GM18508 (cell line): ENCODE measurements around the gene ZBTB5.
"Not testable (repeated sequence)": the region's sequence is repeated elsewhere in the genome, so short reads cannot be mapped to it uniquely, and the experiment has no call there.

Experiments used
- ATAC-seq: cut with Tn5 transposase; IDR thresholded peaks from one replicate; pipeline ENCODE4 v1.9.1; 2021; ENCODE audit warnings: moderate number of reproducible peaks; ENCODE audit not compliant: insufficient read depth, unreplicated experiment

The ZBTB5 gene

GRCh38 chr9:37465249-37466036, at the start of gene ZBTB5:
ZBTB5 (minus strand) TSS chr9:37465450; CDS start chr9:37442551, 22,899 bp downstream.
- peak; percentile 85 for ATAC-seq

GRCh38 chr9:37514999-37515398, 49.7 kb upstream of the ZBTB5 start:
- ATAC-seq: no peak

DNA sequence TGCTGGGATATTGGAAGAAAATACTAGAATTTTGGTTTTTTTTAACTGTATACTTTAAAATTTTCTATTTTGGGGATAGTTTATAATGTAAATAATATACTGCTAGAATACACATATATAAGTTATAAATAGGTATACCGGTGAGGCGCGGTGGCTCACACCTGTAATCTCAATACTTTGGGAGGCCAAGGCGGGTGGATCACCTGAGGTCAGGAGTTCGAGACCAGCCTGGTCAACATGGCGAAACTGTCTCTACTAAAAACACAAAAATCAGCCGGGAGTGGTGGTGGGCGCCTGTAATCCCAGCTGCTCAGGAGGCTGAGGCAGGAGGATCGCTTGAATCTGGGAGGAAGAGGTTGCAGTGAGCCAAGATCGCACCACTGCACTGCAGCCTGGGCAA, 49.2 kb upstream of the ZBTB5 start:
- ATAC-seq: not testable (repeated sequence)

GRCh38 chr9:37512437-37512836, 47.2 kb upstream of the ZBTB5 start:
- no peak for ATAC-seq

DNA sequence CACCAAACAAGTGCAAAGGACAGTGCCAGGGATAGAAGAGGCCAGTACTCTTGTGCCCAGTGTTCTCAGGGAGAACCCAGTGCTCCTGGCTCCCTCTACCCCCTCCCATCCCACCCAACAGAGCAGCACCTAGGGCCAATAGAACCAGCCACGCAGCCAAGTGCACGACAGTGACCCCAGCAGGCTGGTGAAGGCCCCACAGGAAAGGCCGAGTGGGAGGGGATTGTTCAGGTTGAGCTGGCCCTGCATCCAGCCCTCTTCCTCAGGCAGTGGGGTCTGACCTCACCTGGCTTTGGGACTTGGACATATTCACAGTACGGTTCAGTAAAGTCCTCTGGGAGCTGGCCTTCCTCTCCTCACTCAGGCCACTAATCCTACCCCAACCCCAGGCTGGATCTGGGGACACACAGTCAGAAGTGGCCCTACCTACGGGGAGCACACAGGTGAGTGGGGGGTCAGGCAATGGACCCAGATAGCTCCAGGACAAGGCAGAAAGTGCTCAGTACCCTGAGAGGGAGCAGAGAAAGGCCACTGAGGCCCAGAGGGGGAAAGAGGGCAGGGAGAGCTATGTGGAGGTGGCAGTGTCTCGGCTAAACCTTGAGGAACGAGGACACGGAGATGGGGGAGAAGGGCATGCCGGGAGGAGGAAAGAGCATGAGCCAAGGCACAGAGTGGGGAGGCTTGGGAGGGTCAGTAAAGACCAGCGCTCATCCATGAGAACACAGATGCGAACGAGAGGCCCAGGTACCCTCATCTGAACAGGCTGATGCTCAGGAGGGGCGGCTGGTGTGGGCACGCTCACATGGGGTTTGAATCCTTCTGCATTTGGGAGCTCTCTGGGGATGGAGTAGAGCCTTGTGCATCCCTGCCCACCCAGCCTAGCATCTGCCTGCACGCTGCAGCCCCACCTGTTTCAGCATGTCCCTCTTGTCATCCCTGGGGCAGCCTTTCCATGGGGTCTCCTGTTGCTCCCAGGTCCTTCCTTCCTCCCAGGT, 46.1 kb upstream of the ZBTB5 start:
- no peak for ATAC-seq

DNA sequence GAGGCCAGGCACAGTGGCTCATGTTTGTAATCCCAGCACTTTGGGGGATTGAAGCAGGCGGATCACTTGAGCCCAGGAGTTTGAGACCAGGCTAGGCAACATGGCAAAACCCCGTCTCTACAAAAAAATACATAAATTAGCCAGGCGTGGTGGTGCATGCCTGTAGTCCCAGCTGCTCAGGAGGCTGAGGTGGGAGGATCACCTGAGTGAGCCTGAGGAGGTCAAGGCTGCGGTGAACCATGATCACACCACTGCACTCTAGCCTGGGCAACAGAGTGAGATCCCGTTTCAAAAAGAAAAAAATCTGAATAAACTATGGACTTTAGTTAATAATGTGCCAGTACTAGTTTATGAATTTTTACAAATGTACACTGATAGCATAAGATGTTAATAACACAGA, 44.8 kb upstream of the ZBTB5 start:
- ATAC-seq: not testable (repeated sequence)

- ATAC-seq: no peak
Observed at GRCh38 chr9:37509536-37509935, 44.3 kb upstream of the ZBTB5 start.

GRCh38 chr9:37508834-37509206, 43.6 kb upstream of the ZBTB5 start:
- no peak for ATAC-seq

- no peak for ATAC-seq
Observed at GRCh38 chr9:37508135-37508833, 43.0 kb upstream of the ZBTB5 start.

- ATAC-seq: no peak
Observed at GRCh38 chr9:37507566-37508134, 42.4 kb upstream of the ZBTB5 start.

DNA sequence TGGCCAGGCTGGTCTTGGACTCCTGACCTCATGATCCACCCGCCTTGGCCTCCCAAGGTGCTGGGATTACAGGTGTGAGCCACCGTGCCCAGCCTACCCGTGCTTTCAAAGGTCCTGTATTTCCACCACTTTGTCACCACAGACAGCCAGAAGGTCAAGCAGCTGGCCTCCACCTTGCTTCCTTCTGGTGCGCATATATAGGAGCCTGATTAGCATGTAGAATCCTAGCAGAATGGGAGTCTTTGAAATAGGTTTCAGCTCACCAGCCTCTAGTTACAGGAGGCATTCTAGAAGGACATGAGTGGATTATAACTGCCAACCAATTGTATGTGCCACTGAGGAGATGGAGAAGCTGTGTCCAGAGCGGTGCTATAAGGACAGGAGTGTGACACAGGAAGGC, 39.4 kb upstream of the ZBTB5 start:
- ATAC-seq: no peak

DNA sequence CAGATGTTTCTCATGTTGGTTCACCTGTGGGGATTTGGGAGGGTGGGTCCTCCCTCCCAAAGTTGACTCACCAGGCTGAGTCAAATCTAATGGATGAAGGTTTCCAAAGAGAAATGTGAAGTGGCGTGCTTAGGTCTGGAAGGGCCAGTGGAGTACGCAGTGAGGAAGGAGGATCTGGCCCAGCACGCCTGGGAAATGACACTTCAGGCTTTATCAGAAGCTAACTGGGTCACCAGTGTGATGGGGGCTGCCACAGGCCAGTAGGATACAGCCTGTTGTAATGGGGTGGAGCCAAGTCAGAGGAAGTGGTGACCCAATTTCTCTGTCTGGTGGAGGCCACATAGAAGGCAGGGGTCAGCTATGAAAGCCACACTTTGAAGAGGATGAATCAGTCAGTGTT, 38.5 kb upstream of the ZBTB5 start:
- ATAC-seq: no peak

- ATAC-seq: no peak
Observed at GRCh38 chr9:37501957-37502596, 36.8 kb upstream of the ZBTB5 start.

DNA sequence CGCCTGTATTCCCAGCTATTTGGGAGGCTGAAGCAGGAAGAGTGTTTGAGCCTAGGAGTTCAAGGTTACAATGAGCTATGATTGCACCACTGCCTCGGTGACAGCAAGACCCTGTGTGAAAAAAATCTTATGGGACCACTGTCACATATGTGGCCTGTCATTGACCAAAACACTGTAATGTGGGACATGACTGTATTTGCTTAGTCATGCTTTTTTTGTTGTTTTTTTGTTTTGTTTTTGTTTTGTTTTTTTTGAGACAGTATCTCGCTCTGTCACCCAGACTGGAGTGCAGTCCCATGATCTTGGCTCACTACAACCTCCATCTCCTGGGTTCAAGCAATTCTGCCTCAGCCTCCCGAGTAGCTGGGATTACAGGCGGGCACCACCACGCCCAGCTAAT, 34.0 kb upstream of the ZBTB5 start:
- ATAC-seq: no peak

DNA sequence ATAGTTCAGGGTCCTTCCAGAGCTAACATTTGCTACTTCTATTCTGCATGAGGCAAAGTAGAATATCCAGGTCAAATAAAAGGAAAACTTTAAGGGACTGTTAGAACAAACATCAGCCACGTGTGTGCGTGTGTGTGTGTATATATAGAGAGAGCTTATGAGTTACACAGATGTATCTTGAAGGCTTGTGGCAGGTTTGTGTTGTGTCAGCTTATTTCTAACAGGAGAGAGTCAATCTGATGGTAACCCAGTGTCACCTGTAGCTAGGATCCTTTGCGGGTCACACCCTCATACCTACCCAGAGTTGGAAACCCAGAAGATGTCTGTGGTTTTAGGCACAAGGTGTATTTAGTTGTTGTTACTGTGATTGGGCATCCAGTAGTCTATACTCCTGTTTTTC, 33.2 kb upstream of the ZBTB5 start:
- no peak for ATAC-seq

- ATAC-seq: no peak
Observed at GRCh38 chr9:37497320-37497719, 32.1 kb upstream of the ZBTB5 start.

DNA sequence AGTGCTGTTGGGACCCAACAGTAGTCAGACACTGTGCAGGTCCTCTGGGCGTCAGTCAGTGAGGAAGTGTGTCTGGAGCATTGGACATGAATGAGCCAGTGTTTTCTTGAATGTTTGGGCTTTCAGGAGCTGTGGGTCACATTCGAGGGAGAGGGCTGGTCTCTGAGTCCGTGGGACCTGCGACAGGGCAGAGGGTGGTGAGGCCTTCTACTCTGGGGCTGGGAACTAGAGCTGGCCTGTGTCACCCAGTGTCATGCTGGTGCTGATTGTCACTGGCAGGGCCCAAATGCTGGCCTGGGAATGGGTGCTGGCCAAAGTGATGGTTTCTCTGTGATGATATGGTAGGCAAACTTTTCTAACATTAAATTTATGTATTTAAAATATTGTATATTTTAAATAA, 30.8 kb upstream of the ZBTB5 start:
- no peak for ATAC-seq

- no peak for ATAC-seq
Observed at GRCh38 chr9:37495571-37495970, 30.3 kb upstream of the ZBTB5 start.

GRCh38 chr9:37491939-37492338, 26.7 kb upstream of the ZBTB5 start:
- no peak for ATAC-seq
